Measurements from ENCODE around the gene SPDYE18.
"Not testable (repeated sequence)": the region's sequence is repeated elsewhere in the genome, so short reads cannot be mapped to it uniquely, and the experiment has no call there.

The SPDYE18 gene

DNA sequence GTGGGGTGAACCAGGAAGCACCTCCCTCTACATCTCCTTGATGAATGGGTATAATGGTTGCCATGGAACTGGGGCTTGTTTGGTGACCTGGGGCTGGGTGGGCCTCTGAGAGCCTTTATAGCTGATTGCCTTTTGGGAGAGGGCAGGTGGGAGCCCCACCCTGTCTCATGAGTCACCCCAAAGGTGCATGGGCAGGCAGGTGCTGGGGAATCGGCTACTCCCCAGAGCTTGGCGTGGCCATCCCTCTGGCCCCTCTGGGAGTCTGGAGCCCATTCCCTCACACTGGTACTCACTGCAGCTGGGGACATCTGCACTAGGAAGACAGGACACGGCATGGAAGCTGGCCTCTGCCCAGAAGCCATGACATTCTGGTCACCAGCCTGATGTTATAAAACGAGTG, at the start of gene SPDYE18:
Gene SPDYE18, minus strand, starts transcription at position 2 of the 400 bp plus-strand sequence. CDS start 2,046 bp downstream, outside the sequence.
- DNase-seq = not testable (repeated sequence)

GRCh38 chr7:77108362-77108761, 46.0 kb upstream of the SPDYE18 start:
- not testable (repeated sequence) for DNase-seq

- DNase-seq = not testable (repeated sequence)
Measured at GRCh38 chr7:77107659-77108058, 45.3 kb upstream of the SPDYE18 start.

DNA sequence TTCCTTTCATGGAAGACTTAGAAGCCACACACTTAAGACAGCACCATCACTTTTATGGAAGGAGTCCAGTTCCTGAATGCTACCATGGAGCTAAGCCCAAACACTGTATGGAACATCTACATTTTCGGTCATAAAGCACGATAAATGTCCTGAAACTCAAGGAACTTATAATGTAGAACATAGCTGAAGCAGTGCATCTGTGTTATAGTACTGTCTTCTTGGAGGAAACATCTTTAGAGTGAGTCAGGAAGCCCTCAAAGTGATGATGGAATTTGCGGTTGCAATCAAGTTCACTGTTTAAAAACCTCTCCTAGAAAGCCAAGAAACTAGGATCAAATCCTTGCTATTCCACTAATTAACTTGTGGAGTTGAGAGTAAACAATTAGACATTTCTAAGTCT, 43.5 kb upstream of the SPDYE18 start:
- not testable (repeated sequence) for DNase-seq

DNA sequence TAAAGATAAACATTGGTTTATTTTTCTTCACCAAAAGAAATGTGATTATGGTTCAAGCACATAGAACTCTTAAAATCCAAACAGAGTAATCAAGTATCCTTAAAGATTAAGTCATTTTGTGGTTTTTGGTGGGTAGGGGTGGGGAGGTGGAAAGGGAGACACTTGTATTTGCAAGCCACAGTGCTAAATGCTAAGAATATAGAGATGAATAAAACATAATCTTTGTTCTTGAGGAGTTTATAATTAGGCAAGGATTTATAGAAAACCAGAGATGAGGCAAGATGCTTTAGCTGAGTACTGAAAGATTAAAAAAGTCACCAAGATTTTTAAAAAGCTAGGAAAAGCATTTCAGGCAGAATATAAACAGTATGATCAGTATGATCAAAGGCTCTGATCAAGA, 40.3 kb upstream of the SPDYE18 start:
- not testable (repeated sequence) for DNase-seq

- DNase-seq = not testable (repeated sequence)
Measured at GRCh38 chr7:77101187-77101586, 38.8 kb upstream of the SPDYE18 start.

GRCh38 chr7:77100501-77100900, 38.1 kb upstream of the SPDYE18 start:
- not testable (repeated sequence) for DNase-seq

GRCh38 chr7:77092301-77092700, 29.9 kb upstream of the SPDYE18 start:
- DNase-seq = not testable (repeated sequence)

DNA sequence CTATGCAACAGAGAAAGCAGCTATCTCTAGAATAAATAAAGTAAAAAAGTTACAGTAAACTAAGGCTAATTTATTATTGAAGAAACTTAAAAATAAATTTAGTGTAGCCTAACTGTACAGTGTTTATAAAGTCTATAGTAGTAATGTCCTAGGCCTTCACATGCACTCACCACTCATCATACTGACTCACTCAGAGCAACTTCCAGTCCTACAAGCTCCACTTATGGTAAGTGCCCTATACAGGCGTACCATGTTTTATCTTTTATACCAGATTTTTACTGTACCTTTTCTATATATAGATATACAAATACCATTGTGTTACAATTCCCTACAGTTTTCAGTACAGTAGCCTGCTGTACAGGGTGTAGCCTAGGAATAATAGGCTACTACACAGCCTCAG, 19.8 kb upstream of the SPDYE18 start:
- DNase-seq = not testable (repeated sequence)

GRCh38 chr7:77080236-77080635, 17.9 kb upstream of the SPDYE18 start:
- DNase-seq = not testable (repeated sequence)

GRCh38 chr7:77079624-77080023, 17.3 kb upstream of the SPDYE18 start:
- DNase-seq = not testable (repeated sequence)

DNA sequence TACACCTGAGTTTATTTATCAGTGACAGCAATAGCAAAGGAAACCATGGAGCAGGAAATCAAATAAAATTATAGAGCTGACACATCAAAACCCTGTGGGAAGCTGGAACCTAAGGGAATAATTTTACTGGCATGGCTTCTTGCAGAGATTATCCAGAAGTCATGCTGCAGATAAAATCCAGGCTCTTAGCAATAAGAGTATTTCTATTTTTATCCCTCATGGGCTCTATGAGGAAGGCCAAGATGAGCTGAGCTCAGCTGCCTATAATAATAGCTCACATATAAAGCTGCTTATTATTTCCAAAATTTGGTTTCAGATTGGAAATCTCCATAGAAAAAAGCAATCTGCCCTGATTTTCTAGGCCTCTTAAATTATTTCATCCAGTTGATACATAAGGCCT, 16.8 kb upstream of the SPDYE18 start:
- DNase-seq = not testable (repeated sequence)

DNA sequence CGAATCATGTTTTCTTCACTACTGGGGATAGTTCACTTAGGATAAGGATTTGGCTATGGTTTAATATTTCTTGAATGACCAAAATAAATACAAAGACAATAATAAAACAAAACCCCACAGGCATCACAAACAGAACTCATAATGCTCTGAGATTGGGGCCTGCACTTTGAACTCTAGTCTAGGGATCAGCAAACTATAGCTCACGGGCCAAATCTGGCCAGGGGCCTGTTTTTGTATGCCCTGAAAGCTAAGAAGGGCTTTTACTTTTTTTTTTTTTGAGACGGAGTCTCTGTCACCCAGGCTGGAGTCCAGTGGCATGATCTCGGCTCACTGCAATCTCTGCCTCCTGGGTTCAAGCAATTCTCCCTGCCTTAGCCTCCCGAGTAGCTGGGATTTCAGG, 14.7 kb upstream of the SPDYE18 start:
- DNase-seq = not testable (repeated sequence)

GRCh38 chr7:77074786-77075396, 12.5 kb upstream of the SPDYE18 start:
- not testable (repeated sequence) for DNase-seq

DNA sequence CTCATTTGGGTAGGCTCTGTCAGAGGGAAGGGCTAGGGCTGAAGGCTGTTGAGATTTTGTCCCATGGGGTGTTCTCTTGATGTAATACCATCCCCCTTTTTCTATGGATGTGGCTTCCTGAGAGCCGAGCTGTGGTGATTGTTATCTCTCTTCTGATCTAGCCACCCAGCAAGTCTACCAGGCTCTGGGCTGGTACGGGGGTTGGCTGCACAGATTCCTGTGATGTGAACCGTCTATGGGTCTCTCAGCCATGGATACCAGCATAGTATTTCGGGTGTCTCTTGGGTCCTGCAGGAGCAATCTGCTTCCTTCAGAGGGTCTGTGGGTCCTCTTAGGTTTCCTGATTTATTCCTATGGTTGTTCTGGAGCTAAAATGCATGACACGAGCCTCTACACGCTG, 8.8 kb upstream of the SPDYE18 start:
- not testable (repeated sequence) for DNase-seq

DNA sequence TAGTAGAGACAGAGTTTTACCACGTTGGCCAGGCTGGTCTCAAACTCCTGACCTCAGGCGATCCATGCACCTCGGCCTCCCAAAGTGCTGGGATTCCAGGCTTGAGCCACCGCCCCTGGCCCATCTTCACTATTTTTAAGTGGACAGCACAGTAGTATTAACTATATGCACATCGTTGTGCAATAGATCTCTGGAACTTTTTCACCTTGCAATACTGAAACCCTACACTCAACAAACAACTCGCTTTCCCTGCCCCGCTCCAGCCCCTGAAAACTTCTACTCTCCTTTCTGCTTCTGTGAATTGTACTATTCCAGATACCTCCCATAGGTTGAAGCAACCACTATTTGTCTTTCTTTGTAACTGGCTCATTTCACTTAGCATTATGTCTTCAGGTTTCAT, 3.5 kb upstream of the SPDYE18 start:
- DNase-seq = not testable (repeated sequence)

- DNase-seq = not testable (repeated sequence)
Measured at GRCh38 chr7:77063732-77064131, 1.4 kb upstream of the SPDYE18 start.

DNA sequence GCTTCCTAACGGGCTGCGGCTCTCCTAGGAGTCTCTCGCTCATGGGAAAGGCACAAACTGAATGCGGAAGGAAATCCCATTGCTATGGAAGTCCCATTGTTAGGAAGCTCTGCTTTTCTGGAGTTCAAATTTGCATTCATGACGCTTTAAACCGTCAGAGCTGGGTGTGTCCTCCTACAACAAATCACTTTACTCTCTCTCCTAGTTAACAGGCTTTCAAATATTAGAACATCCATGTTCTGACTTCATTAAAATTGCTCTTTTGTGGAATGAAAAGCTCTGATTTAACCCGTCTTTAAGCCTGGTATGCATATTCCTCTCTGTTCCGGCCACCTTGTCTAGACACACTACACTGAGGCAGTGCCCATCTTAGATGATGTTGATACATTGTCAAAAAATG, 30.1 kb downstream of the SPDYE18 start, which contains the start of gene SPDYE17:
Gene SPDYE17, minus strand, starts transcription at position 101 of the 400 bp plus-strand sequence. CDS start 1,791 bp downstream, outside the sequence.
- DNase-seq = not testable (repeated sequence)

DNA sequence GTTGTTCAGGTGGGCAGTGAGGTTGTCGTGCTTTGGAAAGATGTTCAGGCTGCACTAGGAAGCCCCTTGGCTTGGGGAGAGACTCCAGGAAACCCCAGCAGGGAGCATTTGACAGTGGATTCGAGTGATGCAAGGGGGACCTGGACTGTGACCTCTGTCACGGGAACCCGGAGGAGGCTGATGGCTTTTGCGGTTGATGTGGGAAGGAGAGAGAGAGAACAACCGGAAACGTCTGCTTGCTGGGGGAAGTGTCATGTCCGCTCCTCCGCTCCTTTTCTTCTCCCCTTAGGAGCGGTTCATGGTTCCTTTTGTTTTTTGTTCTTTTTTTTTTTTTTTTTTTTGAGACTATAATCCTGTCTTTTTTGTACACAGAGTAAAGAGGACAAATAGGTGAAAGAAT, 36.0 kb downstream of the SPDYE18 start:
- not testable (repeated sequence) for DNase-seq

- not testable (repeated sequence) for DNase-seq
Measured at GRCh38 chr7:77010074-77010680, 52.2 kb downstream of the SPDYE18 start.

- DNase-seq = not testable (repeated sequence)
Measured at GRCh38 chr7:77008000-77008399, 54.4 kb downstream of the SPDYE18 start.

GRCh38 chr7:77006127-77007110, 55.9 kb downstream of the SPDYE18 start:
- DNase-seq = not testable (repeated sequence)

- DNase-seq = not testable (repeated sequence)
Measured at GRCh38 chr7:77005461-77006057, 56.8 kb downstream of the SPDYE18 start.
